Measurements from ENCODE around the gene CTSO. TPM values are rescaled to one million over a fixed set of nuclear protein-coding genes. Genes with fewer than 3 reads are reported as not detected.

CTSO gene
- total and polyA plus RNA-seq, 3 donors from 2014 or later, result 10.9 to 18.6 (median 16.7) TPM

DNA sequence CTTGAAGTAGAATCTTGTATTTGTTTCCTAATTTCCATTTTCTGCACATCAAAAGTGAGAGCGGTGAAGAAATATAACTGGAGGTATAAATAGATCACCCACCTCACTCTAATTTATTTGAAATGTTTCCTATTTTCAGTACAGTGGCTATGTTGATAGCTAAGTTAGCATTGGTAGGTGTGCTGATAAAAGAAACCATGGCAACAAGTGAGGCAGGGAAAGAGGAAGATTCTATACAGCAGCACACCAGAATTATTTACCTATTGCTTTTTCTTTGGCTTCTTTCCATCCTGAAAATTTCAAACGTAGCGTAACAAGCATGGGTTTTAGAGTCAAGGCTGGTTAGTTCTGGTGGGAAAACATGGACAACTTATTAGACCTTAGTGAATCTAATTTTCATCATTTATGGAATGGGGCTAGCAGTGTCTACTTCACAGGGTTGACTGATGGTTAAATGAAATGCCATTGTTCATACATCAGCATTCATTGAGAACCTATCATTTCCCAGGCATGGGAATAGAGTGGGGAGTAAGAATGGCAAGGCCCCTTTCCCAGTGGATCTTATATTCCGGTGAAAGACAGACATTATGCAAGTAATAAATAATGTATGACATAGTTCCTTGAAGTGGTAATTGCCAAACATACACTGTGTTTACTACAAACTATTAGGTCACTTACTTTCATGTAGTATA, 30.6 kb upstream of the CTSO start:
- Histone ChIP-seq H3K27me3 (no peaks in the 10 kb centered on the region), H3K4me1 (no peaks in the 10 kb centered on the region), H3K27ac (no peak overlapping the region), H3K36me3 (ENCODE audit: low read depth, missing control alignments) (no peaks in the 10 kb centered on the region), H3K9me3 (no peaks in the 10 kb centered on the region), H3K4me3 (no peak overlapping the region)
- no peak for DNase-seq
- no peak for TF ChIP-seq POLR2A (IDR thresholded peaks at IDR 0.05)
- TF ChIP-seq, protein P1, sequence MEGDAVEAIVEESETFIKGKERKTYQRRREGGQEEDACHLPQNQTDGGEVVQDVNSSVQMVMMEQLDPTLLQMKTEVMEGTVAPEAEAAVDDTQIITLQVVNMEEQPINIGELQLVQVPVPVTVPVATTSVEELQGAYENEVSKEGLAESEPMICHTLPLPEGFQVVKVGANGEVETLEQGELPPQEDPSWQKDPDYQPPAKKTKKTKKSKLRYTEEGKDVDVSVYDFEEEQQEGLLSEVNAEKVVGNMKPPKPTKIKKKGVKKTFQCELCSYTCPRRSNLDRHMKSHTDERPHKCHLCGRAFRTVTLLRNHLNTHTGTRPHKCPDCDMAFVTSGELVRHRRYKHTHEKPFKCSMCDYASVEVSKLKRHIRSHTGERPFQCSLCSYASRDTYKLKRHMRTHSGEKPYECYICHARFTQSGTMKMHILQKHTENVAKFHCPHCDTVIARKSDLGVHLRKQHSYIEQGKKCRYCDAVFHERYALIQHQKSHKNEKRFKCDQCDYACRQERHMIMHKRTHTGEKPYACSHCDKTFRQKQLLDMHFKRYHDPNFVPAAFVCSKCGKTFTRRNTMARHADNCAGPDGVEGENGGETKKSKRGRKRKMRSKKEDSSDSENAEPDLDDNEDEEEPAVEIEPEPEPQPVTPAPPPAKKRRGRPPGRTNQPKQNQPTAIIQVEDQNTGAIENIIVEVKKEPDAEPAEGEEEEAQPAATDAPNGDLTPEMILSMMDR (IDR thresholded peaks at IDR 0.05), result no peak
- intact Hi-C loops (cut with DNase I; ENCODE audit: low total_unique reads), result no loop called here
- 89 to 92% methylated on average over 4 of the region's 4 CpGs for WGBS, 2 donors

DNA sequence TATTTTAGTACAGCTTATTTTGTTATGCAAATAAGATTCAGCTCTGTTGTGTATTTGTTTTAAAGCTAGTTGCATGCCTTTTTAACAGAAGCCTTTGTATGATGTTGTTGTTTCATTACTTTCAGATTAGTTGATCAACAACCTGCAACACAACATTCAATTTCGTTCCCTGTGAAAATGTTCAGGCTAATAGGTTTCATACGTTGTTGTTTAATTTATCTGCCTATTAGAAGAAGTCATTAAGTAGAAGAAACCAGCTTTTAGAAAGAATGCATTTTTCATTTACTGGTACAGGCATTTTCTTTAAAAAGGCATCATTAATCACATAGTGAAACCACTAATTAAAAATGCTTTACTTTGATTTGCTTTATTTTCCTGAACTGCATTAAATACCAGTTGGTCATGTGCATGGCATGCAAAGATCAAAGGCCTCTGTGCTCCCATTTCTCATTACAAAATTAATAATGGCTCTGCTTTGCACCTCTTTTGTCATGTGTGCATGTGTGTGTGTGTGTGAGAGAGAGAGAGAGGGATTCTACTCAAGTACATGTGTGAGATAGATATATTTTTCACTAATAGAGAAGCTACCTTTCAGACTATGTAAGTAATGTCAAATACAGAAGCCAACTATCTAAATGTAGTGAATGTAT, 29.2 kb upstream of the CTSO start:
- H3K27me3 ChIP-seq, result no peaks in the 10 kb centered on the region
- no peak for DNase-seq
- intact Hi-C loops (cut with DNase I; ENCODE audit: low total_unique reads), result no loop called here
- no peak overlapping the region for H3K27ac ChIP-seq
- H3K9me3 ChIP-seq, result no peaks in the 10 kb centered on the region
- WGBS, 2 donors, result 34 to 46% methylated on average over 2 of the region's 2 CpGs
- H3K4me1 ChIP-seq, result no peaks in the 10 kb centered on the region
- H3K4me3 ChIP-seq, result no peak overlapping the region
- TF ChIP-seq, protein P1 (IDR thresholded peaks at IDR 0.05), result no peak
- TF ChIP-seq POLR2A (IDR thresholded peaks at IDR 0.05), result no peak
- no peaks in the 10 kb centered on the region for H3K36me3 ChIP-seq (ENCODE audit: low read depth, missing control alignments)

DNA sequence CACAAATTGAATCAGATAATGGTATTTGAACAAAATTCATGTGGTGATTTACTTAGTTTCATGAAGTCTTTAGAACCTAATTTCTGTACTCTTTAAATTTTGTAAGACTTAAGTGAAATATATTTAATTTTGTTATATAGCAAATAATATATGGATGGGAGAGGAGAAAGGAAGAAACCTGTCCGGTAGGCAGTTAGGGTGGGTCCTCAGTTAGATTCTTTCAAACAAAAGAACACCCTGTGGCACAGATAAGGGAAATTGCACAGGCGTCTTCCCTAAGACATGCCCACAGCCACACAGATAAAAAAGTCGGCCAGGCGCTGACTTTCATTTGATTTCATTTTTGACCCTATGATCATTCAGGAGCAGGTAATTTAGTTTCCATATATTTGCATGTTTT, 25.1 kb upstream of the CTSO start:
- Histone ChIP-seq H3K27me3 (no peaks in the 10 kb centered on the region), H3K4me1 (no peaks in the 10 kb centered on the region), H3K27ac (no peak overlapping the region), H3K36me3 (ENCODE audit: low read depth, missing control alignments) (no peaks in the 10 kb centered on the region), H3K9me3 (no peaks in the 10 kb centered on the region), H3K4me3 (no peak overlapping the region)
- 78 to 85% methylated on average over 4 of the region's 4 CpGs for WGBS, 2 donors
- intact Hi-C loops (cut with DNase I; ENCODE audit: low total_unique reads), result no loop called here
- DNase-seq, result no peak
- TF ChIP-seq, protein P1 (IDR thresholded peaks at IDR 0.05), result no peak
- no peak for TF ChIP-seq POLR2A (IDR thresholded peaks at IDR 0.05)

DNA sequence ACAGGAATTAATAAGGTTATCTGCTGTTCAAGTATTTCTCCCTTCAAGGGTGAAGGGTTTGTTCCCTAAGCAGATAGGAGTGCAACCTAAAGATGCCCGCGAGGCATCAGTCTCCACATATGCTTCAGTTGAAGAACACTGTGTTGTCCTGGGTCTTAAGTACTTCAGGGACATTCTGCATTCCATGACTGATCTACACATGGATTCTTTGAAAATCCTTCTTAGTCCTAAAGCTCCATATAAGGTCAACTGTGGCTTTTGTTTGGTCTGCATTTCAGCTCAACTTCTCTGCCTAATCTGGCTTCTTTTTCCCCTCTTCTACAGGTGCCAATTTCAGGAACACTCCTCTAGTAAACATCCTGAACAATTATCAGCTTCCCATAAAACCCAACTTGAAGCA, 21.8 kb upstream of the CTSO start:
- intact Hi-C loops (cut with DNase I; ENCODE audit: low total_unique reads), result no loop called here
- 79 to 91% methylated on average over 2 of the region's 2 CpGs for WGBS, 2 donors

DNA sequence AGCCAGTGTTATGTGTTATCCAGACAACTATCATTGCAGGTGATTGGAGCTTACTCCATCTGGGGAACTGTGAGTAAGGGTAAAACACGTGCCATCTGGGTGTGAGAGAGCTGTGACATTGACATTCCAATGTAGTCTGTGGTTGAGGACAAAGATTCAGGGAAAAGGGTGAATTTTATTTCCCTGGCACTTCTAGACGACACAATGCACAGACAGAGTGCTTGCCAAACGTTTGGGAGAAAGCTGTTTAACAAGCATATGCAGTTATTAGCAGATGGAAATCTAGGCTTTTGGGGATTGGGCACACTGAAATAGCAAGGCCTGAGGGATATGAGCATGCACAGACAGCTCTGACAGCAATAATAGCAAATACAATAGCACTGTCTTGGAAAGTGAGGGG, 21.3 kb upstream of the CTSO start:
- intact Hi-C loops (cut with DNase I; ENCODE audit: low total_unique reads), result no loop called here
- no peaks in the 10 kb centered on the region for H3K9me3 ChIP-seq
- TF ChIP-seq POLR2A (IDR thresholded peaks at IDR 0.05), result no peak
- TF ChIP-seq, protein P1 (IDR thresholded peaks at IDR 0.05), result no peak
- no peak overlapping the region for H3K4me3 ChIP-seq
- DNase-seq, result no peak
- no peaks in the 10 kb centered on the region for H3K27me3 ChIP-seq
- H3K36me3 ChIP-seq (ENCODE audit: low read depth, missing control alignments), result no peaks in the 10 kb centered on the region
- 32 to 39% methylated on average over 3 of the region's 3 CpGs for WGBS, 2 donors
- no peaks in the 10 kb centered on the region for H3K4me1 ChIP-seq
- no peak overlapping the region for H3K27ac ChIP-seq

More for the DNA sequence above, 21.8 kb upstream of the CTSO start:
- TF ChIP-seq POLR2A (IDR thresholded peaks at IDR 0.05), result no peak
- no peaks in the 10 kb centered on the region for H3K36me3 ChIP-seq (ENCODE audit: low read depth, missing control alignments)
- H3K4me1 ChIP-seq, result no peaks in the 10 kb centered on the region
- no peak overlapping the region for H3K27ac ChIP-seq
- no peaks in the 10 kb centered on the region for H3K9me3 ChIP-seq
- DNase-seq, result no peak
- H3K27me3 ChIP-seq, result no peaks in the 10 kb centered on the region
- no peak overlapping the region for H3K4me3 ChIP-seq

All from testis (tissue), 3 donors.